Caco-2 (cell line): Measurements from ENCODE around the gene GDI2. TPM values are rescaled to one million over a fixed set of nuclear protein-coding genes. Genes with fewer than 3 reads are reported as not detected.

Source experiments
- BruUV-seq: library from RNA; stranded (reverse); fragments of 400-500 nt; replicated peaks from 2 replicates; lab custom pipeline; 2021; lab: Mats Ljungman, UMichigan
- CTCF ChIA-PET: fragments of 300-600 bp; sonication (Branson Sonifier 250); formaldehyde crosslinking; loops from one replicate; lab custom pipeline; 2022; ENCODE audit warnings: antibody characterized with exemption; lab: Charles Lee
- POLR2A ChIA-PET: fragments of 300-600 bp; sonication (Branson Sonifier 250); formaldehyde crosslinking; loops from one replicate; lab custom pipeline; 2022; ENCODE audit warnings: antibody characterized with exemption; lab: Charles Lee
- DNase-seq, 2 experiments: peaks; one replicate each; pipeline versions ENCODE4 v3.0.0 to v3.0.0-alpha.2; 2020 to 2022
- H3K27me3 ChIP-seq: replicated peaks from 2 replicates; pipeline ENCODE4 v1.6.0; 2011; ENCODE audit warnings: low read length; ENCODE audit not compliant: control insufficient read depth, insufficient read depth
- H3K36me3 ChIP-seq: 2 replicates; pipeline ENCODE4 v1.5.1; 2011; ENCODE audit warnings: low read length; ENCODE audit not compliant: control insufficient read depth, insufficient read depth
- H3K4me1 ChIP-seq: fragments of 250-450 bp; sonication (Bioruptor Pico); 2 replicates; pipeline ENCODE4 v1.5.1; 2020; ENCODE audit warnings: mild to moderate bottlenecking
- H3K4me3 ChIP-seq: 2 replicates; pipeline ENCODE4 v1.5.1; 2011; ENCODE audit warnings: low read depth, mild to moderate bottlenecking, control low read depth, low read length
- H3K9me3 ChIP-seq: fragments of 250-450 bp; sonication (Bioruptor Pico); 2 replicates; pipeline ENCODE4 v1.5.1; 2020; ENCODE audit warnings: mild to moderate bottlenecking, moderate library complexity
- H3K27ac Mint-ChIP-seq: one replicate; pipeline ENCODE4 v1.8.0; 2022; ENCODE audit warnings: mixed read lengths; ENCODE audit not compliant: unreplicated experiment
- H3K27me3 Mint-ChIP-seq: one replicate; pipeline ENCODE4 v1.8.0; 2022; ENCODE audit warnings: mixed read lengths; ENCODE audit not compliant: insufficient read depth, unreplicated experiment
- H3K36me3 Mint-ChIP-seq: one replicate; pipeline ENCODE4 v1.8.0; 2022; ENCODE audit warnings: mild to moderate bottlenecking, mixed read lengths; ENCODE audit not compliant: insufficient read depth, unreplicated experiment
- H3K4me1 Mint-ChIP-seq: one replicate; pipeline ENCODE4 v1.8.0; 2022; ENCODE audit warnings: low read depth, mixed read lengths; ENCODE audit not compliant: unreplicated experiment
- H3K4me3 Mint-ChIP-seq: one replicate; pipeline ENCODE4 v1.8.0; 2022; ENCODE audit warnings: mild to moderate bottlenecking, moderate library complexity, mixed read lengths; ENCODE audit not compliant: unreplicated experiment
- H3K9me3 Mint-ChIP-seq: one replicate; pipeline ENCODE4 v1.8.0; 2022; ENCODE audit warnings: mixed read lengths; ENCODE audit not compliant: unreplicated experiment
- intact Hi-C: fragments of 100-400 bp; cut with micrococcal nuclease; formaldehyde crosslinking; loops from one replicate; pipeline ENCODE4 v1.10.0; 2022; ENCODE audit not compliant: unreplicated experiment
- total RNA-seq: library from RNA; stranded (reverse); gene quantifications from 2 replicates; pipeline ENCODE4 v1.2.3, GENCODE V29; 2022
- TF ChIP-seq, protein P1 (sequence below), 2 experiments: fragments of 200-600 bp in 1 of 2; IDR thresholded peaks; 1 replicate in 1 of 2; 2 replicates in 1 of 2; pipeline versions ENCODE4 v1.5.1 to v1.8.0; 2011 to 2022; ENCODE audit warnings: antibody characterized with exemption in 1 of 2, control low read depth in 1 of 2, inconsistent platforms in 1 of 2, low read depth in 1 of 2, low read length in 1 of 2, mild to moderate bottlenecking in 1 of 2, moderate library complexity in 1 of 2; ENCODE audit not compliant: insufficient read depth in 1 of 2, severe bottlenecking in 1 of 2, unreplicated experiment in 1 of 2

Gene GDI2
- total RNA-seq, 1 experiment from 2014 or later, result 446 TPM

DNA sequence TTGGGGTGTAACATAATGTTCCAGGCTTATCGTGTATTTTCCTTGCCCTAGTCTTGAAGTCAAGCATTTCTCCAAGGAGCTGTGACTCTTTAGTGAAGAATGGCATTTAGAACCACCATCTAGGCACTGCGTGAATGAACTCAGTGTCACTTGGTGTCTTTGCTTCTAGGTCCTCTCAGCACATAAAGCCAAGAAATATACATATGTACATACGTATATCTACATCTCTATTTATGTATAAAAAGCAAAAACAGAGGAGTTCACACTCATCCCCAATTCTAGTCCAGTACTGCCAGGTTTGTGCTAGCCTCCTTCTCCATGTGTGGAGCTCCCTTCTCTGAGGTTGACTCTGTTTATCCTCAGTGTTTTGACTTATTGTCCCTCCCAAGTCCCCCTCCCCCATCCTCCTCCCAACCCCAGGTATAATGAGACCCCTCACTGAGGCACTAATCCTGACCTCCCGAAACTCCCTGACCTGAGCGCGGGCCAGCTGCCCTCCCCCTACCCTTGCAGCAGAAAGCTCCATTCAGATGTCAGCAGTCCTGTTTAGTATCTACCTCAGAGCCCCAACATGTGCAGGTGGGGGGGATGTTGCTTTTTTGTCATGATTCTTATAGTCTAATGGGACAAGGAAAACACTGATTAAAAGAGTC is 61.5 kb downstream of the GDI2 start:
- no peak for DNase-seq
- Mint-ChIP-seq H3K27ac (peak overlapping the region; percentile 34), H3K36me3 (peaks cover 85% of the 10 kb centered on the region), H3K4me3 (no peak overlapping the region), H3K4me1 (no peaks in the 10 kb centered on the region), H3K9me3 (no peaks in the 10 kb centered on the region), H3K27me3 (no peaks in the 10 kb centered on the region)
- ChIA-PET CTCF (no interaction called here), POLR2A (no interaction called here)
- BruUV-seq, result no TSS peak
- Histone ChIP-seq H3K4me3 (no peak overlapping the region), H3K9me3 (no peaks in the 10 kb centered on the region), H3K36me3 (peaks cover 3% of the 10 kb centered on the region), H3K4me1 (no peaks in the 10 kb centered on the region), H3K27me3 (no peaks in the 10 kb centered on the region)
- TF ChIP-seq, protein P1, sequence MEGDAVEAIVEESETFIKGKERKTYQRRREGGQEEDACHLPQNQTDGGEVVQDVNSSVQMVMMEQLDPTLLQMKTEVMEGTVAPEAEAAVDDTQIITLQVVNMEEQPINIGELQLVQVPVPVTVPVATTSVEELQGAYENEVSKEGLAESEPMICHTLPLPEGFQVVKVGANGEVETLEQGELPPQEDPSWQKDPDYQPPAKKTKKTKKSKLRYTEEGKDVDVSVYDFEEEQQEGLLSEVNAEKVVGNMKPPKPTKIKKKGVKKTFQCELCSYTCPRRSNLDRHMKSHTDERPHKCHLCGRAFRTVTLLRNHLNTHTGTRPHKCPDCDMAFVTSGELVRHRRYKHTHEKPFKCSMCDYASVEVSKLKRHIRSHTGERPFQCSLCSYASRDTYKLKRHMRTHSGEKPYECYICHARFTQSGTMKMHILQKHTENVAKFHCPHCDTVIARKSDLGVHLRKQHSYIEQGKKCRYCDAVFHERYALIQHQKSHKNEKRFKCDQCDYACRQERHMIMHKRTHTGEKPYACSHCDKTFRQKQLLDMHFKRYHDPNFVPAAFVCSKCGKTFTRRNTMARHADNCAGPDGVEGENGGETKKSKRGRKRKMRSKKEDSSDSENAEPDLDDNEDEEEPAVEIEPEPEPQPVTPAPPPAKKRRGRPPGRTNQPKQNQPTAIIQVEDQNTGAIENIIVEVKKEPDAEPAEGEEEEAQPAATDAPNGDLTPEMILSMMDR (IDR thresholded peaks at IDR 0.05; ENCODE audit: insufficient read depth in 1 of 2, low read depth in 1 of 2, low read length in 1 of 2, severe bottlenecking in 1 of 2, unreplicated experiment in 1 of 2), result no peak
- intact Hi-C loops, result loop anchor here (10.0 kb wide), 1 partner anchor 307 kb away; no protein-coding TSS in a partner anchor

DNA sequence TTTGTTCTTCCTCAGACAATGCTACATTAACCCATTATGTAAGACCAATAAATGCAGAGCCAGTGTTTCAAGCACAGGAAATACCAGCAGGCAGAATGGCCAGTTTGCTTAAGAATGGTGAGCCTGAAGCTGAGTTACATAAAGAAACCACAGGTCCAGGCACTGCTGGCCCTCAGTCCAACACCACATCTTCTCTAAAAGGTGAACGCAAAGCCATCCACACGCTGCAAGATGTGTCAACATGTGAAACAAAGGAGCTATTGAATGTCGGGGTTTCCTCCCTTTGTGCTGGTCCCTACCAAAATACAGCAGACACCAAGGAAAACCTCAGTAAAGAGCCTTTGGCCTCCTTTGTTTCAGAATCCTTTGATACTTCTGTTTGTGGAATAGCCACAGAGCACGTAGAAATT is 64.8 kb downstream of the GDI2 start:
- no TSS peak for BruUV-seq
- H3K27me3 Mint-ChIP-seq, result no peaks in the 10 kb centered on the region
- intact Hi-C loops, result no loop called here

DNA sequence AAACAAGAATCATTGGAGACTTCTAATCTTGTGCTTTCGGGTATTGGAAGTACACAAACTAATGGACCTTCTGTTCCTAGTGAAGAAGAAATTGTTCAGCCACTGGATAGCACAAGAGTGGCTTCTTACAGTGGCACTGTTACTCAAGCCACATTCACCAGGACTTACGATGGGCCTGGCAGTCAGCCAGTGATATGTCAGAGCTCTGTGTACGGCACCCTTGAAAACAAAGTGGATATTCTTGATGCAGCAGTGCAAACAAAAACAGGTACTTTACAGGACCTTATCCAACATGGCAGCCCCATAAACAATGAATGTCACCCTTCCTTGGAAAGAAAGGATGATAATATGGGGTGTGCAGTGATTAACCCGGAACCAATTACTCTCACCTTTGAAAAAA is 67.0 kb downstream of the GDI2 start:
- Mint-ChIP-seq H3K27ac (no peak overlapping the region), H3K36me3 (peaks cover 88% of the 10 kb centered on the region), H3K27me3 (no peaks in the 10 kb centered on the region), H3K4me3 (no peak overlapping the region), H3K4me1 (no peaks in the 10 kb centered on the region), H3K9me3 (no peaks in the 10 kb centered on the region)
- TF ChIP-seq, protein P1 (IDR thresholded peaks at IDR 0.05; ENCODE audit: insufficient read depth in 1 of 2, low read depth in 1 of 2, low read length in 1 of 2, severe bottlenecking in 1 of 2, unreplicated experiment in 1 of 2), result no peak
- ChIA-PET POLR2A (no interaction called here), CTCF (interaction anchor here (0.7 kb wide), 1 partner anchor 463 kb away, joined by 3 read pairs; no protein-coding TSS in a partner anchor)
- Histone ChIP-seq H3K4me3 (no peak overlapping the region), H3K36me3 (peaks cover 7% of the 10 kb centered on the region), H3K9me3 (no peaks in the 10 kb centered on the region), H3K4me1 (no peaks in the 10 kb centered on the region), H3K27me3 (no peaks in the 10 kb centered on the region)
- DNase-seq, result no peak
- intact Hi-C loops, result no loop called here
- no TSS peak for BruUV-seq

More for the DNA sequence above, 64.8 kb downstream of the GDI2 start:
- Histone ChIP-seq H3K27me3 (no peaks in the 10 kb centered on the region), H3K4me3 (no peak overlapping the region), H3K36me3 (peaks cover 7% of the 10 kb centered on the region), H3K4me1 (no peaks in the 10 kb centered on the region), H3K9me3 (no peaks in the 10 kb centered on the region)
- Mint-ChIP-seq H3K27ac (no peak overlapping the region), H3K36me3 (peaks cover 87% of the 10 kb centered on the region), H3K4me1 (no peaks in the 10 kb centered on the region), H3K9me3 (no peaks in the 10 kb centered on the region), H3K4me3 (no peak overlapping the region)
- no peak for DNase-seq
- POLR2A ChIA-PET, result no interaction called here
- CTCF ChIA-PET, result no interaction called here
- TF ChIP-seq, protein P1 (IDR thresholded peaks at IDR 0.05; ENCODE audit: insufficient read depth in 1 of 2, low read depth in 1 of 2, low read length in 1 of 2, severe bottlenecking in 1 of 2, unreplicated experiment in 1 of 2), result no peak
